HG03135 (cell line): ENCODE data around the gene LDLRAD4.
"Not testable (repeated sequence)": the region's sequence is repeated elsewhere in the genome, so short reads cannot be mapped to it uniquely, and the experiment has no call there.

Source experiments
- ATAC-seq: cut with Tn5 transposase; IDR thresholded peaks from one replicate; pipeline ENCODE4 v1.9.1; 2021; ENCODE audit warnings: mild to moderate bottlenecking, moderate library complexity; ENCODE audit not compliant: unreplicated experiment

The LDLRAD4 gene

DNA sequence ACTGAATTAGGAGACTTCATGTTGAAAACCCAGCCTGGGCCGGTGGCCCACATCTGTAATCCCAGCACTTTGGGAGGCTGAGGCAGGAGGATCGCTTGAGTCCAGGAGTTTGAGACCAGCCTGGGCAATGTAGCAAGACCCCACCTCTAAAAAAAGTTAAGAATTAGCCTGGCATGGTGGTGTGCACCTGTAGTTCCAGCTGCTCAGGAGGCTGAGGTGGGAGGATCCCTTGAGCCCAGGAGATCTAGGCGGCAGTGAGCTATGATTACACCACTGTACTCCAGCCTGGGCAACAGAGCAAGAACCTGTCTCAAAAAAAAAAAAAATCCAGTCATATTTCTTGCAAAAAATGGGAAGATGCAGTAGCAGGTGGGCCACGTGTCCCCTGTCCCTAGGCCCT is 257.8 kb downstream of the LDLRAD4 start:
- not testable (repeated sequence) for ATAC-seq

DNA sequence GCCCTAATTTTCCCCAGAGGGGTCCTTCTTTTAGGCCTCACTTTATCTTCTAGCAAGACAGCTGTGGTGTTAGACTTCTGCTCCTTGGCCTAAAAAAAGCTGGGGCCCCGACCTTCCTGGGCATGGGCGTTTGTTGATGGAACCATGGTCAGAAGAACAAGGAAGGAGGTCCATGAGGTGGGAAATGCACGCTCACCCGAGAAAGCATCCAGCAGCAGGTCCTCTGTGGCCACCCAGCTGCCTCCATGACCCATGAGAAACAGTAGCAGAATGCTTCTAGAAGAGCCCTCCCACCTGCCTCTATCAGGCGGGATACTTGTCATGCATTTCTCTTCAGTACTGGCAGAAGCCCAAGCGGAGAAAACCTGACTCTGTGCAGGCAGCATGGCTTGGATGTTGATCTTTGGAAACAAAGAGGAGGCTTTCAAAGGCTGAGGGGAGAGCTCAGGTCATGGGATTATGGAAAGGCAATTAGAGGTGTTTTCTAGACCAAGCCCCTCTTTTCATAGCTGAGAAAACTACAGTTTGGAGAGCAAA is 258.7 kb downstream of the LDLRAD4 start:
- ATAC-seq: no peak

DNA sequence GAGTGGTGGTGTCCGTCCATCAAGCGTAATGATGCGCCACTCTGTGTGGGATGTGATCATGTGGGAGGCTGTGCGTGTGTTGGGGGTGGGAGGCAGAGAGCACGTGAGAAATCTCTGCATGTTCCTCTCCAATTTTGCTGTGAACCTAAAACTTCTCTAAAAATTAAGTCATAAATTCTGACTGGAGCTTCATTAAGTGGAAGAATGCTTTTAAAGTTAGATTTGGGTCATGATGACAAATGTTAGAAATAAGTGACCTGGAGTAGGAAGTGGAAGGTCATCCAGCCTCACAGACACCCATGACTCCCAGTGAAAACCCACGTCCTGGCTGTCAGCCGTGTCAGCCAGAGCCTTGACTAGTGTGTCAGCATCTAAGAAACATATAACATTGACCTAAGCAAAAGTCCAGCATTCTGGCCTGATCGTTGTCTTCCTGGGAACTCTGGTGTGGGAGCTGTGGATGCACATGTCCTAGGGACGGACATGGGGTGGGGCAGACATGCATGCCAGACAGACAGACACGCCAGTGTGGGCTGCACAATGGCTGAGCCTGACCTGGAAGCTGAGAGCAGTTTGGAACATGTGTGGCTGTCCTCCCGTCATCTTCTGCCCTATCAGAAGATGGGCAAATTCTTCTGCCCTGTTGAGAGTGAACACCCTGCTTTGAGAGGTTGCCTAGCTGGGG is 262.2 kb downstream of the LDLRAD4 start:
- ATAC-seq: no peak

GRCh38 chr18:13481331-13481730 is 262.8 kb downstream of the LDLRAD4 start:
- ATAC-seq: no peak

- ATAC-seq: peak; percentile 91
These were observed 263.5 kb downstream of the LDLRAD4 start for GRCh38 chr18:13481820-13482617.

DNA sequence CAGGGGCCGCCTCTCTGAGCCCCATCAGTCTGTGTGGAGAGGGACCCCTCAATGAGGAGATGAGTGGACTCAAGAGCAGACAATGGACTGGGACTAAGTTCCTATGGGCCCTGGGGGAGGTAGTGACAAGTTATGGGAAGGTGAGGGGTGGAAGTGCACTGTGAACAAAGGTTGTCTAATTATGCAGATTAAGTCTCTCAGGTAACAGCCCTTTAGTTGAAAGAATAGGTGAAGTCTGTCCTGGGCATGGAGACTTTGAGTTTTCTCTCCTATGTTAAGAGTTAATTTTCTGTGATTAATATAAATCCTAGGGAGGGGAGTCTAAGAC is 264.0 kb downstream of the LDLRAD4 start:
- ATAC-seq: no peak

DNA sequence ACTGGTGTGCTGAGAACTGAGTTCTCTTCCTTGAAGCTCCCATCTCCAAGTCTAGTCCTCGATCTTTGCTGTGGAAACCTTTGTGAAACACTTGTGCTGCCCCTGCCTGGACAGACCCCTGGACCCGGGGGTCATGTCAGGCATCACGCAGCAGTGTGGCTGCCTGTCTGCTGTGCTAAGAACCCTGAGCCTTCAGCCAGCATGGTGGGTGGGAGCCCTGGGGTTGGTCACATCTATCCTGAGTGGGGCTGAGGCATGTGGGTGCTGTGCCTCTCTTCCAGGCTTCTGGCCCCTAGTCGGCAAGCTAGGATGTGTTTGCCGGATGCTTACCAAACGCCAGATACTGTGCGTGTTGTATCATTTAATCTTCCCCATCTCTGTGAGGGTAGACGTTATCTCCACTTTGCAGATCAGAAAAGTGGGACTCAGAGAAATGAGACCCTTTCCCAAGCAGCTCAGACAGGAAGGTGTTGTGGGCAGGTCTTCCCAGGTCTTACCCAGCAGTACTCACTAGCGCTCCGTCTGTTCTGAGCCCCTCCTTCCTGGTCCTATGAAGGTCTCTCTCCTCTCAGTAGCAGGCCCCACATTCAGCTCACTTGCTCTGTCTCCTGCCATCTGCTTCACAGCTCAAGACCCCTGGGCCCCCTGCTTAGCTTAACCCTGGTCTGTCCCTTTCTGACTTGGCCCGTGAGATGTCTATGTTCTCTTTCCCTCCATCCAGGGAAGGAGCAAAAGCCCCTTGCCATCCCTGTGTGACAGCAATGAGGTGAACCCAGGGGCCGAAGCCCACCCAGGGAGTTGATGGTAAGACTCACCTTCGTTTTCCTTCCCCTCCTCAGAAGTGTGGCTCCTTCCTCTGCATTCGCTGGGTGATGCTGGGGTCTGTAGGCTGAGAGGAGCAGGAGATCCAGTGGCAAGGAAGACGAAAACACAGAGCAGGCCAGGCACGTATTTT is 265.0 kb downstream of the LDLRAD4 start:
- no peak for ATAC-seq

- no peak for ATAC-seq
These were observed 266.6 kb downstream of the LDLRAD4 start for GRCh38 chr18:13485182-13485581.

GRCh38 chr18:13485604-13486003 is 267.0 kb downstream of the LDLRAD4 start:
- no peak for ATAC-seq

- no peak for ATAC-seq
These were observed 267.7 kb downstream of the LDLRAD4 start for GRCh38 chr18:13486284-13486683.

DNA sequence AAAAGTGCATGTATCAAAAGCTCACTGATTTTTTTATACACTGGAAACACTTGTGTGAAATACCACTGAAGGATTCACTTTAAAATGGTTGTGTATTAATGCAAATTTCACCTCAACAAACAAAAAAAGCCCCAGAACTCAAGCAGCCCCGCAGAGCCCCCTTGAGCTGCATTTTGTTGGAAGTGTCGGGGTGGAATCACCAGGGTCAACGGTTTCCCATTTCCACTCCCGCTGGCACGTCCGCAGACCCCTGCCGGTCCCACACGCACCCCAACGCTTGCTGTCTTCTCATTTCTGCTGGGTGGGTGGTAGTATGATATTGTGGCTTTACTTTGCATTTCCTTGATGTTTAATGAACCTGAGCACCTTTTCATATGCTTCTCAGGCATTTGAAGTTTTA is 268.1 kb downstream of the LDLRAD4 start:
- ATAC-seq: no peak

- no peak for ATAC-seq
These were observed 268.7 kb downstream of the LDLRAD4 start for GRCh38 chr18:13487237-13487636.

GRCh38 chr18:13488281-13488929 is 269.8 kb downstream of the LDLRAD4 start:
- ATAC-seq: no peak

- not testable (repeated sequence) for ATAC-seq
These were observed 270.7 kb downstream of the LDLRAD4 start for GRCh38 chr18:13489303-13489702.

DNA sequence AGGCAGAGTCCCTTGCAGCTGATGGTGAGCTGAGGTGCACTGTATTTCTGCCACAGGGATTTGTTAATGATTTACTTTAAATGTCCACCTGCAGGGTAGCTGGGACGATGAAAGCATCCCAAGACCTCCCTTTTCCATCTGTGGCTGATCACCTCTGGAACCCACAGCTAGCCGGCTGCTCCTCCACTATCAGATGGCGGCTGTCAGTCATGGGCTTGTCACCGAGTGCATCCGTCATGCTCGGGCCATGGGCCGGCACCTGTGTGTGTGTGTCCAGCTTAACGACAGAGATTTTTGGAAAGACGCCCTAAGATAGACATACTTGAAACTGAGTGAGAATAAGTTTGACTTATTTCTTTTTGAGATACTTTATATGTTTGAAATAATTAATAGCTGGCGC is 272.6 kb downstream of the LDLRAD4 start:
- no peak for ATAC-seq

GRCh38 chr18:13492314-13492713 is 273.8 kb downstream of the LDLRAD4 start:
- ATAC-seq: no peak

DNA sequence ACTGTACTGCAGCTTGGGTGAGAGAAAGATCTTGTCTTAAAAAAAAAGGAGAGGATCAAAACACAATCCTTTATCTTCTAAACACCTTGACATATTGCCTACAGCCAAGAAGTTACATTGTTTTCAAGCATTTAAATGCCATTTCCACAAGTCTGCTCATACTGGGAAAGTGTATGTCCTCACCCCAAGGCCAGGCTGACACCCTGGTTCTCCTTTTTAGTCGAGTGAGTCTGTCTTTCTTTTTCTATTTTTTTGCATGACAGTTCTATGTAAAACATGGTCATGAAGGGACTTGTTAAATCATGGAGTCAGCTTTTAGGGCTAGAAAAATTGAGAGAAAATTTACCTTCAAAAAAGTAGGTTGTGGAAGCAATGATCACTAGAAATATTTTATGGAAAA is 274.5 kb downstream of the LDLRAD4 start:
- no peak for ATAC-seq

DNA sequence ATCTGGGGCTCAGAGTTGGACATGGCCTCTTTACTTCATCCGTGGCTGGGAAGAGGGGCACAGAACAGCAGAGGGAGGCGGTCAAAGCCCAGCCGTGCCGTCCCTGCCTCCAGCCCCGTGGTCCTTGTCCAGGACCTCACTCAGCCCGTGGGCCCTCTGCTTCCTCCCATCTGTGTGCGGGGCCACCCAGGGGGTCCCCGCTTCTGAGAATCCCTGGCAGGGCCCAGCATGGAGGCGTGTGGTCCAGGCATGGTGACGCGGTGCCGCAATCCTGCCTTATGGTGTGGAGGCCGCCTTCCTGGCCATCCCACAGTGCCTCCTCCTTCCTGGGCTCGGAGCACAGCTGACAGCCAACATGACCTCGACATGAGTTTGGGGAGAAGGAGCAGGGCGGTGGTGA is 275.2 kb downstream of the LDLRAD4 start:
- ATAC-seq: no peak

DNA sequence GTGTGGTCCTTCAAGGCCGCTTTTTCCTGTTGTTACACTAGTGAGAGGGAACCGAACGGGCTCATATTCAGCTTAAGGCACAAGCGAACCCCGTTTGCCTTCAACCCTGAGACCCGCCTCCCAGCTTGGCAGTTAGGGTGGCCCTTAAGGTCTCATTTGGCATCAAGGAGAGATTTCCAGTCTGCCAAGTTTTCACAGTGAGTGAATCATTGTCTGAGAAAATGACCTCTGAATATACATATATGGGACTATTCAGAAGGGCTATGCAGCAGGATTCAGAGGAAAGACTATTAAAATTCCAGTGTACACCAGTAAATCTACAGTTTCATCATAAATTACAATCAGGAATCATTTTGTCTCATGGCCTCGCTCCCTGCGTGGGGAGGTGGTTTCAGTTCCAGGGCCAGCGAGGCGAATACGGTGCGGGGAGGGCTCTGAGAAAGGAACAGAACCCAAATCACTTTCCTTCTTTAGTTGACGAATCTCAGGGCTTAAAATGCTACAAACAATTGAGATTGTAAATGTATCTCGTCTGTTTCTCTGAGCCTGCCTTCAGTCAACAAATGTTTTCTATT is 276.4 kb downstream of the LDLRAD4 start:
- ATAC-seq: no peak

DNA sequence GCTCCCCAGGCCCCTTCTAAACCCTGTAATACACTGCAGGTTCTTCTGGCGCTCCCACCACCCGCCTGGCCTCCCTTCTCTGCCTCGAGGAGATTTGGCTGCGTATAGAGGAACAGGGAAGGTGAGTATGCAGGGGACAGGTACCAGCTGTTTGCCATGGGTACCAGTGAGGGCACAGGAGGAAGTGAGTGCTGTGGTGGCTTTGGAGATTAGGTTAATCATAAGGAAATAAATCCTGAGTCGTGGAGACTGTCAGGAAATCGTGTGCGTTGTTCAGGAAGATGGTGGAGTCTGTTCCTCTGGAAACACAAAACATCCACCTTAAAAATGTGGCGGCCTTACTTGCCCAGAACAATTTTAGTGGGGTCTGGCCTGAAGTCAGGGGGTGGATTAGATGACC is 277.4 kb downstream of the LDLRAD4 start:
- ATAC-seq: no peak
